HEK293 (cell line): ENCODE results near the gene SRGN.

Experiments used
- EGR2 ChIP-seq: fragments of 450-650 bp; formaldehyde crosslinking; IDR thresholded peaks from 2 replicates; pipeline ENCODE4 v1.5.1; 2016; ENCODE audit warnings: low read depth, missing biosample characterization, missing genetic modification characterization
- KLF10 ChIP-seq: fragments of 450-650 bp; IDR thresholded peaks from 2 replicates; pipeline ENCODE4 v1.5.1; 2018; ENCODE audit warnings: missing biosample characterization, mild to moderate bottlenecking, missing genetic modification characterization
- KLF16 ChIP-seq: fragments of 450-650 bp; formaldehyde crosslinking; IDR thresholded peaks from 2 replicates; pipeline ENCODE4 v1.5.1; 2017; ENCODE audit warnings: missing biosample characterization, missing genetic modification characterization
- KLF8 ChIP-seq: fragments of 450-650 bp; formaldehyde crosslinking; IDR thresholded peaks from 2 replicates; pipeline ENCODE4 v1.5.1; 2016; ENCODE audit warnings: missing biosample characterization, missing genetic modification characterization
- OSR2 ChIP-seq: fragments of 450-650 bp; formaldehyde crosslinking; IDR thresholded peaks from 2 replicates; pipeline ENCODE4 v1.5.1; 2016; ENCODE audit warnings: missing biosample characterization, missing genetic modification characterization
- SP3 ChIP-seq: fragments of 450-650 bp; formaldehyde crosslinking; IDR thresholded peaks from 2 replicates; pipeline ENCODE4 v1.5.1; 2016; ENCODE audit warnings: missing biosample characterization, missing genetic modification characterization
- SP7 ChIP-seq: fragments of 450-650 bp; formaldehyde crosslinking; IDR thresholded peaks from 2 replicates; pipeline ENCODE4 v1.5.1; 2016; ENCODE audit warnings: missing biosample characterization, missing genetic modification characterization
- WT1 ChIP-seq: fragments of 450-650 bp; formaldehyde crosslinking; IDR thresholded peaks from 2 replicates; pipeline ENCODE4 v1.5.1; 2016; ENCODE audit warnings: missing biosample characterization, missing genetic modification characterization
- YY1 ChIP-seq: fragments of 450-650 bp; formaldehyde crosslinking; IDR thresholded peaks from 2 replicates; pipeline ENCODE4 v1.5.1; 2018; ENCODE audit warnings: missing biosample characterization, missing genetic modification characterization
- ZBTB1 ChIP-seq: fragments of 450-650 bp; formaldehyde crosslinking; IDR thresholded peaks from 2 replicates; pipeline ENCODE4 v1.5.1; 2016; ENCODE audit warnings: missing biosample characterization, missing genetic modification characterization
- ZBTB48 ChIP-seq: fragments of 450-650 bp; formaldehyde crosslinking; IDR thresholded peaks from 2 replicates; pipeline ENCODE4 v1.5.1; 2016; ENCODE audit warnings: missing biosample characterization, missing genetic modification characterization
- ZBTB8A ChIP-seq: fragments of 450-650 bp; formaldehyde crosslinking; IDR thresholded peaks from 2 replicates; pipeline ENCODE4 v1.5.1; 2016; ENCODE audit warnings: missing biosample characterization, missing genetic modification characterization
- ZFP37 ChIP-seq: fragments of 450-650 bp; formaldehyde crosslinking; IDR thresholded peaks from 2 replicates; pipeline ENCODE4 v1.5.1; 2016; ENCODE audit warnings: missing biosample characterization, missing genetic modification characterization
- ZFP69B ChIP-seq: fragments of 450-650 bp; formaldehyde crosslinking; IDR thresholded peaks from 2 replicates; pipeline ENCODE4 v1.5.1; 2016; ENCODE audit warnings: missing biosample characterization, missing genetic modification characterization
- ZNF19 ChIP-seq: fragments of 450-650 bp; formaldehyde crosslinking; IDR thresholded peaks from 2 replicates; pipeline ENCODE4; 2016; ENCODE audit warnings: missing biosample characterization, missing genetic modification characterization, low read depth
- ZNF274 ChIP-seq, 2 experiments: fragments of 200-500 bp in 1 of 2; fragments of 450-650 bp in 1 of 2; sonication (Bioruptor generic) in 1 of 2; formaldehyde crosslinking in 1 of 2; IDR thresholded peaks; 2 replicates each; pipeline versions ENCODE4 v1.5.1 to v1.6.1; 2014 to 2016; ENCODE audit warnings: borderline replicate concordance in 1 of 2, inconsistent platforms in 1 of 2, low read length in 1 of 2, missing biosample characterization in 1 of 2, missing genetic modification characterization in 1 of 2
- ZNF324 ChIP-seq: fragments of 450-650 bp; formaldehyde crosslinking; IDR thresholded peaks from 2 replicates; pipeline ENCODE4 v1.5.1; 2016; ENCODE audit warnings: missing biosample characterization, missing genetic modification characterization
- ZNF366 ChIP-seq: fragments of 450-650 bp; formaldehyde crosslinking; conservative IDR thresholded peaks from 2 replicates; pipeline ENCODE4 v1.5.1; 2016; ENCODE audit warnings: missing biosample characterization, missing genetic modification characterization
- ZNF548 ChIP-seq: fragments of 450-650 bp; formaldehyde crosslinking; IDR thresholded peaks from 2 replicates; pipeline ENCODE4 v1.5.1; 2016; ENCODE audit warnings: missing biosample characterization, missing genetic modification characterization
- ZNF610 ChIP-seq: fragments of 450-650 bp; formaldehyde crosslinking; IDR thresholded peaks from 2 replicates; pipeline ENCODE4 v1.5.1; 2016; ENCODE audit warnings: missing biosample characterization, missing genetic modification characterization, borderline replicate concordance
- ZNF629 ChIP-seq: fragments of 450-650 bp; formaldehyde crosslinking; IDR thresholded peaks from 2 replicates; pipeline ENCODE4 v1.5.1; 2017; ENCODE audit warnings: missing biosample characterization, missing genetic modification characterization
- ZNF654 ChIP-seq: fragments of 450-650 bp; formaldehyde crosslinking; IDR thresholded peaks from 2 replicates; pipeline ENCODE4 v1.5.1; 2016; ENCODE audit warnings: low read depth, missing biosample characterization, missing genetic modification characterization
- ZNF701 ChIP-seq: fragments of 450-650 bp; formaldehyde crosslinking; IDR thresholded peaks from 2 replicates; pipeline ENCODE4 v1.5.1; 2016; ENCODE audit warnings: missing biosample characterization, missing genetic modification characterization
- ZNF76 ChIP-seq: fragments of 450-650 bp; formaldehyde crosslinking; IDR thresholded peaks from 2 replicates; pipeline ENCODE4; 2016; ENCODE audit warnings: low read depth, missing biosample characterization, missing genetic modification characterization, borderline replicate concordance
- ZXDB ChIP-seq: fragments of 450-650 bp; formaldehyde crosslinking; IDR thresholded peaks from 2 replicates; pipeline ENCODE4 v1.5.1; 2016; ENCODE audit warnings: missing biosample characterization, missing genetic modification characterization
- TF ChIP-seq, protein P1 (sequence below): fragments of 450-650 bp; formaldehyde crosslinking; optimal IDR thresholded peaks from 2 replicates; pipeline ENCODE3; 2016; ENCODE audit warnings: missing biosample characterization, mild to moderate bottlenecking, missing genetic modification characterization
- TF ChIP-seq, protein P2 (sequence below): fragments of 450-650 bp; formaldehyde crosslinking; IDR thresholded peaks from 2 replicates; pipeline ENCODE4 v1.5.1; 2016; ENCODE audit warnings: missing biosample characterization, missing genetic modification characterization, low read depth
- TF ChIP-seq, protein P3 (sequence below): fragments of 450-650 bp; formaldehyde crosslinking; IDR thresholded peaks from 2 replicates; pipeline ENCODE4 v1.5.1; 2016; ENCODE audit warnings: missing biosample characterization, missing genetic modification characterization
- TF ChIP-seq, protein P4 (sequence below): fragments of 450-650 bp; formaldehyde crosslinking; IDR thresholded peaks from 2 replicates; pipeline ENCODE4 v1.5.1; 2016; ENCODE audit warnings: missing biosample characterization, missing genetic modification characterization
- TF ChIP-seq, protein P5 (sequence below): fragments of 450-650 bp; formaldehyde crosslinking; IDR thresholded peaks from 2 replicates; pipeline ENCODE4 v1.5.1; 2016; ENCODE audit warnings: missing biosample characterization, missing genetic modification characterization

SRGN gene

DNA sequence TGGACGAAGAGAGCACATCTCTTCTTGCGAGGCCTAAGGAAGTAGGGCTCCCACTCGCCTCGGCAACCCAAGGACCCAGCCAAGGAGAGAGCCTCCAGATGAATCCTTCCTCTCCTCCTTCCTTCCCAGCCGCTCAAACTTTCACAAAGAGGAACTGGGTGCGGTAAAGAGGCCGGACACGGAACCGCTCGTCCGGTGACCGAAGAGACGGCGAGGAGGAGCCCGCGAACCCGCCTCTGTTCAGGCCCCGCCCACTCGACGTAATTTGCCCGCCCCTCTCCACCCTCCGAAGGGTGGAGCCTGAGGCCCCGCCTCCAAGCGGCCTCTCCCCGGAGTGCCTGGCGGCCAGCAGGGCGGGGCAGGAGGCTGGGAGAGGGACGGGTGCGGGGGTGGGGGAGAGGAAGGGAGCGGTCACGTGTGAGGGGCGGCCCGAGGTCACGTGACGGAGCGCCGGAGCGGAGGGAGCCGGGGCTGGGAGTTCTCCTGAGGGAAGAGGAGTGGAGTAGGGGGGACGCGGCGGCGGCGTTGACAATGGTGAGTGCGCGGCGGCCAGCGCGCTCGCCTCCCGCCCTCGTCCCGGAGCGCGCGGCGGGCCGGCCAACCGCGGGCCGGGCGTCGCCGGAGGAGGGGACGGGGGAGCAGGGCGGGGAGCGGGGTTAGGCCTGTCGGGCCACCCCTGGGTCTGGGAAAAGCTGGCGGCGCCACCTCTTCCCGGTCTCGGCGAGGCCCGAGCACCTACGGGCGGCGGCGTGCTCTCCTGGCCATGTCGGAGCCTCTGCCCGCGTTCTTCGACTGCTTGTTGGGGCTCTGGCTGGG lies 36.1 kb downstream of the SRGN start, which contains the start of gene VPS26A (continued):
- TF ChIP-seq ZFP69B (tag by site-specific recombination) = no peak
- TF ChIP-seq ZNF629 (tag by site-specific recombination) = peak; percentile 72
- peak; percentile 23; the same call in 1 of the 2 replicates for TF ChIP-seq ZNF654
- TF ChIP-seq ZFP37 (tag by site-specific recombination) = no peak
- 0 out of 2 replicates have a peak, but pooled peaks have one; percentile 57 for TF ChIP-seq ZNF324
- TF ChIP-seq, protein P1, sequence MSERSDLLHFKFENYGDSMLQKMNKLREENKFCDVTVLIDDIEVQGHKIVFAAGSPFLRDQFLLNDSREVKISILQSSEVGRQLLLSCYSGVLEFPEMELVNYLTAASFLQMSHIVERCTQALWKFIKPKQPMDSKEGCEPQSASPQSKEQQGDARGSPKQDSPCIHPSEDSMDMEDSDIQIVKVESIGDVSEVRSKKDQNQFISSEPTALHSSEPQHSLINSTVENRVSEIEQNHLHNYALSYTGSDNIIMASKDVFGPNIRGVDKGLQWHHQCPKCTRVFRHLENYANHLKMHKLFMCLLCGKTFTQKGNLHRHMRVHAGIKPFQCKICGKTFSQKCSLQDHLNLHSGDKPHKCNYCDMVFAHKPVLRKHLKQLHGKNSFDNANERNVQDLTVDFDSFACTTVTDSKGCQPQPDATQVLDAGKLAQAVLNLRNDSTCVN (tag by site-specific recombination) = peak; percentile 81
- TF ChIP-seq ZXDB (tag by site-specific recombination) = peak; percentile 13; the same call in 1 of the 2 replicates
- peak; percentile 62; the same call in 1 of the 2 replicates for TF ChIP-seq SP7 (tag by site-specific recombination)
- no peak for TF ChIP-seq ZBTB1
- TF ChIP-seq, protein P2, sequence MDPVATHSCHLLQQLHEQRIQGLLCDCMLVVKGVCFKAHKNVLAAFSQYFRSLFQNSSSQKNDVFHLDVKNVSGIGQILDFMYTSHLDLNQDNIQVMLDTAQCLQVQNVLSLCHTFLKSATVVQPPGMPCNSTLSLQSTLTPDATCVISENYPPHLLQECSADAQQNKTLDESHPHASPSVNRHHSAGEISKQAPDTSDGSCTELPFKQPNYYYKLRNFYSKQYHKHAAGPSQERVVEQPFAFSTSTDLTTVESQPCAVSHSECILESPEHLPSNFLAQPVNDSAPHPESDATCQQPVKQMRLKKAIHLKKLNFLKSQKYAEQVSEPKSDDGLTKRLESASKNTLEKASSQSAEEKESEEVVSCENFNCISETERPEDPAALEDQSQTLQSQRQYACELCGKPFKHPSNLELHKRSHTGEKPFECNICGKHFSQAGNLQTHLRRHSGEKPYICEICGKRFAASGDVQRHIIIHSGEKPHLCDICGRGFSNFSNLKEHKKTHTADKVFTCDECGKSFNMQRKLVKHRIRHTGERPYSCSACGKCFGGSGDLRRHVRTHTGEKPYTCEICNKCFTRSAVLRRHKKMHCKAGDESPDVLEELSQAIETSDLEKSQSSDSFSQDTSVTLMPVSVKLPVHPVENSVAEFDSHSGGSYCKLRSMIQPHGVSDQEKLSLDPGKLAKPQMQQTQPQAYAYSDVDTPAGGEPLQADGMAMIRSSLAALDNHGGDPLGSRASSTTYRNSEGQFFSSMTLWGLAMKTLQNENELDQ (tag by site-specific recombination) = no peak
- TF ChIP-seq ZNF274 (IDR thresholded peaks at IDR 0.05; ENCODE audit: low read length) = no peak
- TF ChIP-seq ZNF274 (tag by site-specific recombination; IDR thresholded peaks at IDR 0.05; ENCODE audit: borderline replicate concordance) = no peak
- peak; percentile 95 for TF ChIP-seq KLF10 (tag by site-specific recombination)
- TF ChIP-seq, protein P3, sequence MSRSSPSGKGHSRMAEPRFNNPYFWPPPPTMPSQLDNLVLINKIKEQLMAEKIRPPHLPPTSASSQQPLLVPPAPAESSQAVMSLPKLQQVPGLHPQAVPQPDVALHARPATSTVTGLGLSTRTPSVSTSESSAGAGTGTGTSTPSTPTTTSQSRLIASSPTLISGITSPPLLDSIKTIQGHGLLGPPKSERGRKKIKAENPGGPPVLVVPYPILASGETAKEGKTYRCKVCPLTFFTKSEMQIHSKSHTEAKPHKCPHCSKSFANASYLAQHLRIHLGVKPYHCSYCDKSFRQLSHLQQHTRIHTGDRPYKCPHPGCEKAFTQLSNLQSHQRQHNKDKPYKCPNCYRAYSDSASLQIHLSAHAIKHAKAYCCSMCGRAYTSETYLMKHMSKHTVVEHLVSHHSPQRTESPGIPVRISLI = no peak
- TF ChIP-seq ZNF548 (tag by site-specific recombination) = no peak
- TF ChIP-seq ZNF610 (tag by site-specific recombination) = peak; percentile 42; the same call in 1 of the 2 replicates
- peak; percentile 72; the same call in 1 of the 2 replicates for TF ChIP-seq ZNF76
- TF ChIP-seq WT1 = peak; percentile 57; the same call in 1 of the 2 replicates
- TF ChIP-seq KLF8 (tag by site-specific recombination) = peak; percentile 99
- TF ChIP-seq, protein P4, sequence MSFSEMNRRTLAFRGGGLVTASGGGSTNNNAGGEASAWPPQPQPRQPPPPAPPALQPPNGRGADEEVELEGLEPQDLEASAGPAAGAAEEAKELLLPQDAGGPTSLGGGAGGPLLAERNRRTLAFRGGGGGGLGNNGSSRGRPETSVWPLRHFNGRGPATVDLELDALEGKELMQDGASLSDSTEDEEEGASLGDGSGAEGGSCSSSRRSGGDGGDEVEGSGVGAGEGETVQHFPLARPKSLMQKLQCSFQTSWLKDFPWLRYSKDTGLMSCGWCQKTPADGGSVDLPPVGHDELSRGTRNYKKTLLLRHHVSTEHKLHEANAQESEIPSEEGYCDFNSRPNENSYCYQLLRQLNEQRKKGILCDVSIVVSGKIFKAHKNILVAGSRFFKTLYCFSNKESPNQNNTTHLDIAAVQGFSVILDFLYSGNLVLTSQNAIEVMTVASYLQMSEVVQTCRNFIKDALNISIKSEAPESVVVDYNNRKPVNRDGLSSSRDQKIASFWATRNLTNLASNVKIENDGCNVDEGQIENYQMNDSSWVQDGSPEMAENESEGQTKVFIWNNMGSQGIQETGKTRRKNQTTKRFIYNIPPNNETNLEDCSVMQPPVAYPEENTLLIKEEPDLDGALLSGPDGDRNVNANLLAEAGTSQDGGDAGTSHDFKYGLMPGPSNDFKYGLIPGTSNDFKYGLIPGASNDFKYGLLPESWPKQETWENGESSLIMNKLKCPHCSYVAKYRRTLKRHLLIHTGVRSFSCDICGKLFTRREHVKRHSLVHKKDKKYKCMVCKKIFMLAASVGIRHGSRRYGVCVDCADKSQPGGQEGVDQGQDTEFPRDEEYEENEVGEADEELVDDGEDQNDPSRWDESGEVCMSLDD = 0 out of 2 replicates have a peak, but pooled peaks have one; percentile 27
- TF ChIP-seq, protein P5, sequence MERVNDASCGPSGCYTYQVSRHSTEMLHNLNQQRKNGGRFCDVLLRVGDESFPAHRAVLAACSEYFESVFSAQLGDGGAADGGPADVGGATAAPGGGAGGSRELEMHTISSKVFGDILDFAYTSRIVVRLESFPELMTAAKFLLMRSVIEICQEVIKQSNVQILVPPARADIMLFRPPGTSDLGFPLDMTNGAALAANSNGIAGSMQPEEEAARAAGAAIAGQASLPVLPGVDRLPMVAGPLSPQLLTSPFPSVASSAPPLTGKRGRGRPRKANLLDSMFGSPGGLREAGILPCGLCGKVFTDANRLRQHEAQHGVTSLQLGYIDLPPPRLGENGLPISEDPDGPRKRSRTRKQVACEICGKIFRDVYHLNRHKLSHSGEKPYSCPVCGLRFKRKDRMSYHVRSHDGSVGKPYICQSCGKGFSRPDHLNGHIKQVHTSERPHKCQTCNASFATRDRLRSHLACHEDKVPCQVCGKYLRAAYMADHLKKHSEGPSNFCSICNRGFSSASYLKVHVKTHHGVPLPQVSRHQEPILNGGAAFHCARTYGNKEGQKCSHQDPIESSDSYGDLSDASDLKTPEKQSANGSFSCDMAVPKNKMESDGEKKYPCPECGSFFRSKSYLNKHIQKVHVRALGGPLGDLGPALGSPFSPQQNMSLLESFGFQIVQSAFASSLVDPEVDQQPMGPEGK (tag by site-specific recombination) = peak; percentile 98
- TF ChIP-seq YY1 (tag by site-specific recombination) = 0 out of 2 replicates have a peak, but pooled peaks have one; percentile 26
- TF ChIP-seq ZBTB48 (tag by site-specific recombination) = peak; percentile 5; the same call in 1 of the 2 replicates
- TF ChIP-seq OSR2 (tag by site-specific recombination) = 0 out of 2 replicates have a peak, but pooled peaks have one; percentile 0
- TF ChIP-seq EGR2 (tag by site-specific recombination) = peak; percentile 81
- TF ChIP-seq ZNF366 = peak; percentile 83
- peak; percentile 99 for TF ChIP-seq SP3
- TF ChIP-seq KLF16 (tag by site-specific recombination) = 0 out of 2 replicates have a peak, but pooled peaks have one; percentile 60
- TF ChIP-seq ZNF19 (tag by site-specific recombination) = no peak
- TF ChIP-seq ZNF701 (tag by site-specific recombination) = no peak
- TF ChIP-seq ZBTB8A = 0 out of 2 replicates have a peak, but pooled peaks have one; percentile 14
